Neural progenitor cell (in vitro differentiated cells): Measurements from ENCODE around the gene AFF2.

Experiments used
- EZH2 ChIP-seq: fragments of 200-600 bp; sonication (generic); IDR thresholded peaks from 2 replicates; pipeline ENCODE4 v1.6.1; 2017; ENCODE audit warnings: antibody characterized with exemption, mild to moderate bottlenecking, moderate library complexity
- EZH2phosphoT487 ChIP-seq: fragments of 200-600 bp; sonication (generic); IDR thresholded peaks from 2 replicates; pipeline ENCODE4 v1.6.1; 2017; ENCODE audit warnings: antibody characterized with exemption
- TF ChIP-seq, protein P1 (sequence below): fragments of 200-600 bp; sonication (generic); IDR thresholded peaks from 2 replicates; pipeline ENCODE4 v1.5.1; 2017; ENCODE audit warnings: antibody characterized with exemption, mild to moderate bottlenecking

- TF ChIP-seq, protein P1, sequence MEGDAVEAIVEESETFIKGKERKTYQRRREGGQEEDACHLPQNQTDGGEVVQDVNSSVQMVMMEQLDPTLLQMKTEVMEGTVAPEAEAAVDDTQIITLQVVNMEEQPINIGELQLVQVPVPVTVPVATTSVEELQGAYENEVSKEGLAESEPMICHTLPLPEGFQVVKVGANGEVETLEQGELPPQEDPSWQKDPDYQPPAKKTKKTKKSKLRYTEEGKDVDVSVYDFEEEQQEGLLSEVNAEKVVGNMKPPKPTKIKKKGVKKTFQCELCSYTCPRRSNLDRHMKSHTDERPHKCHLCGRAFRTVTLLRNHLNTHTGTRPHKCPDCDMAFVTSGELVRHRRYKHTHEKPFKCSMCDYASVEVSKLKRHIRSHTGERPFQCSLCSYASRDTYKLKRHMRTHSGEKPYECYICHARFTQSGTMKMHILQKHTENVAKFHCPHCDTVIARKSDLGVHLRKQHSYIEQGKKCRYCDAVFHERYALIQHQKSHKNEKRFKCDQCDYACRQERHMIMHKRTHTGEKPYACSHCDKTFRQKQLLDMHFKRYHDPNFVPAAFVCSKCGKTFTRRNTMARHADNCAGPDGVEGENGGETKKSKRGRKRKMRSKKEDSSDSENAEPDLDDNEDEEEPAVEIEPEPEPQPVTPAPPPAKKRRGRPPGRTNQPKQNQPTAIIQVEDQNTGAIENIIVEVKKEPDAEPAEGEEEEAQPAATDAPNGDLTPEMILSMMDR: no peak
- TF ChIP-seq EZH2phosphoT487 (no peak), EZH2 (no peak)
These were observed 143.0 kb downstream of the AFF2 start for GRCh38 chrX:148643460-148643859.
